Sciatic nerve (tissue), 2 donors: Measurements from ENCODE around the gene KRIT1. TPM values are rescaled to one million over a fixed set of nuclear protein-coding genes. Genes with fewer than 3 reads are reported as not detected.
"Not testable (repeated sequence)": the region's sequence is repeated elsewhere in the genome, so short reads cannot be mapped to it uniquely, and the experiment has no call there.

Source experiments
- ATAC-seq: fragments of 200-7000 bp; cut with Tn5 transposase; one replicate; pipeline ENCODE4 v1.9.1; 2020; ENCODE audit warnings: mild to moderate bottlenecking, moderate library complexity
- DNase-seq: peaks from one replicate; pipeline ENCODE4 v3.0.0-alpha.2; 2020; ENCODE audit warnings: low spot score
- intact Hi-C: fragments of 100-400 bp; cut with DNase I; formaldehyde crosslinking; loops from one replicate; pipeline ENCODE4 v1.14.2; 2022
- total RNA-seq: library from RNA; stranded (reverse); fragmentation: NEBNext Ultra II Directional; extraction: Animal tissue kit (Norgen Biotek cat#: 25700); gene quantifications from one replicate; pipeline ENCODE4 v1.2.1, GENCODE V29; 2021
- donor health status: DM: no; HTN: no; CAD: no.
- donor health status: DM: no; HTN: no; CAD: no.

The KRIT1 gene
- total RNA-seq: 54.3 TPM

DNA sequence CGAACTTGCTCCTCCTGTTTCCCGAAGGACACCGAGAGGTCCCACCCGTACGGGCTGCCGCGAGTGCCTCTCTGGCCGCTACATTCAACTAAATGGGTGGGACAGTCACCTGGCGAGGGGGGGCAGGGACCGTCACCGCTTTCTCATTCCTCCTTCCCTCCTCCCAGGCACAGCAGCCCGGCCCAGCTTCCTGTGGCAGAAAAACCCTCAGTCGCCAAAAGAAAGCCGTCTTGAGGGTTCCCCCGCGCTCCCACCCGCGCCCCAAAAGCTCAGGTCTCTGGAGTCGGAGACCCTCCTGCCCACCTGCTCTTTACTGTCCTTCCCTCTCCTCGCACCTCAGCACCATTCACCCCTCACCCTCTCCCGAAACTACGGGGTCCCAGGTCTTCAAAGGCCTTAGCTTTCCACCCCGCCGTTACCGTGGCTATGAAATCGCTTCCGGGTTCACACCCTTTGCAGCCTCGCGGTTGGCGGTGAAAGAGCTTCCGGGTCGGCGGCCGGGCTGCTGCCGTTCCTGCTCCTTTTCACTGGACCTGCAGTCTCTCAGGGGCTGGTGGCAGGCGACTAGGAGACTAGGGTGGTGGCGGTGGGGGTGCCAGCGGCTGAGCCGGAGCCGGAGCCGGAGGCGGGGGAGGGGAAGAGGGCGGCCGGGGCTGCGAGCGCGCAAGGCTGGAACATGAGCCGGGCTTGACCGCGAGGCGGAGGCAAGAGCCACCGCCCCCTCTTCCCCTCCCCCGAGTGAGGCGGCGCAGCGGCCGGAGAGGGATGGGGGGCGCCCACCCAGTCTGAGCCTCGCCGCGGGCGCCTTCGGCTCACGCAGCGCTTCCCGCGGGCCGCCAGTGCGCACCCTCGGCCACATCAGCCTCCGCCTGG is at the start of gene KRIT1, which contains the start of gene ANKIB1:
Gene KRIT1, minus strand, starts transcription at position 428 of the 873 bp plus-strand sequence. CDS start 3,779 bp downstream, outside the sequence.
Gene ANKIB1, plus strand, starts transcription at position 488 of the 873 bp plus-strand sequence. CDS start 49,005 bp downstream, outside the sequence.
- peak; percentile 92 for DNase-seq
- intact Hi-C loops: no loop called here
- peak; percentile 96 for ATAC-seq

GRCh38 chr7:92295391-92295790 is 49.7 kb upstream of the KRIT1 start:
- DNase-seq (no peak), ATAC-seq (no peak)
- intact Hi-C loops: no loop called here

DNA sequence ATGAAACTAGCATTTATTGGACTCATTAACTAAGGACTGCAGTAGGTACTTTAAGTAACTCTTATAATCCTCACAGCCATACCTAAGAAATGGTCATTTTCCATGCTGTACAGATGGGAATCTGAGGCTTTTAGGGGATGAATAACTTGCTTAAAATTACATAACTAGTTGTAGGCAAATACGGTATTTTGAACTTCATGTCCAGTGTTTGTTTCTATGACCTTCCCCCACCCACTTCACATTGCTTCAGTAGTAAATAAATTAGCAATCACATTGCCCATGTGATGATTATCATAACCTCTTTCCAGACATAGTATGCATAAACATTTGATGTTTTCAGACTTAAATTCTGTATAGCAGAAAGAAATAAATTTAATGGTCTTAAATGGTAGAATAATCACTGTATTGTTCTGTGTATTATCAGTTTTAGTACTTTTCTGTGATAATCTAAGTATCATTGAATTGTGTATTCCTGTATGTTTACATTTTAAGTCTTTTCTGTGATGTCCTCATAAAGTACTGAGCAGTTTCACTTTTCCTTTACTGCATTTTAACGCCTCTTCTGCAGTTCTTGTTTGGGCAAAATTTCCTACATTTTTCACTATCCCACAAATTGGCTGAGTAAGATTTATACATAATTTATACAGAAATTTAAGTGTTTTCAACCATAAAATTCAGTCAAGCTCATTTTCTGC is 48.3 kb upstream of the KRIT1 start:
- ATAC-seq (no peak), DNase-seq (no peak)
- intact Hi-C loops: no loop called here

DNA sequence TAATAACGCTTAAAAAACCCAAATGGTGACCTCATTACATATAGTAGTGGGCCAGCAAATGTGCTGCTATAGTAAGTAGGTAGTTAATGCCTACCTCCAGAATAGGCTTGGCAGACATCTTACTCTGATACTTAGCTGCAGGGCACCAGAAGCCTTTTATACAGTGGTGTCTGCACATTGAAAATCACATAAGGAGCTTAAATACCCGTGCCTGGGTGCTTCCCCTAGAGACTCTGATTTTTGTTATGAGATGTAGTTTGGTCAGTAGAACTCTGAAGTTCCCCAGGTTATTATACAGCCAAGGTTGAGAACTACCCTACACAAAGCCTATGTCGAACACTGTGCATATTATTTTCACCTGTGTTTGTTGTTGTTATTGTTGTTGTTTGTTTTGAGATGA is 47.3 kb upstream of the KRIT1 start:
- no peak for ATAC-seq
- intact Hi-C loops: no loop called here
- no peak for DNase-seq

DNA sequence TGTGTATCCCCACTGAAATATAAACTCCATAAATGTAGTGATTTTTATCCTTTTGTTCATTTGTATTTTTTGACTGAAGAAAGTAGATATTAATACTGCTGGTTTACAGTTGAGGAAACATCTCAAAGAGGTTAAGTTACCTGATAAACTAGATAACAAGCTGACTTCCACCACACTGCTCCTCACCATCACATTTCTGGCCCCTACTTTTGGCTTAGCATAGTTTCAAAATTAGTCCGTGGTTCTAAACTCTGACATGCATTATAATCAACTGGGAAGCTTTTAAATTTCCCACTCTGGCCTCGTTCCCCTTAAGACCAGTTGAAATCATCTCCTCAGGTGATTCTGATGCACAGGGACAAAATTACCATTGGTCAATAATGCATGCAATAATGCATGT is 43.6 kb upstream of the KRIT1 start:
- DNase-seq: no peak
- ATAC-seq: no peak

DNA sequence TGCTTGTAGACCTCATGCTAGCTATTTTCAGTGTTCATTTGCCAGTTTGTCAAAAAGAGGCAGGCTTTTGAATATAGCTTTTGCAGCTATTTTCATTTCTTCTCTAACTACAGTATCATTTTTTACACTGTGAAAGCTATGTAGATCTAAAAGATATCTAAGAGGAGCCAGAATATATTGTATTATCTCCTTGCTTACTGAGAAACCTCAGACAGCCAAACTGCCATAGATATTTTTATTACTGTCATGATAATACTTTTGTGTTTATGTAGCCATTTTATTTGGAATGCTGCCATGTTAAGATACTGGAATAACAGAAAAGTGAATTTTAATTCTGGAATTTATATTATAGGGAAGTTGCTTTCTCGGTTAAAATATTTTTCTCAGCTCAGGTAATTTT is 37.2 kb upstream of the KRIT1 start:
- DNase-seq (no peak), ATAC-seq (no peak)
- intact Hi-C loops: no loop called here

More for the DNA sequence above, 43.6 kb upstream of the KRIT1 start:
- intact Hi-C loops: no loop called here

GRCh38 chr7:92282221-92282814 is 36.6 kb upstream of the KRIT1 start:
- DNase-seq (no peak), ATAC-seq (no peak)
- intact Hi-C loops: no loop called here

- intact Hi-C loops: no loop called here
- ATAC-seq: no peak
- no peak for DNase-seq
Observed at GRCh38 chr7:92281031-92281430, 35.3 kb upstream of the KRIT1 start.

DNA sequence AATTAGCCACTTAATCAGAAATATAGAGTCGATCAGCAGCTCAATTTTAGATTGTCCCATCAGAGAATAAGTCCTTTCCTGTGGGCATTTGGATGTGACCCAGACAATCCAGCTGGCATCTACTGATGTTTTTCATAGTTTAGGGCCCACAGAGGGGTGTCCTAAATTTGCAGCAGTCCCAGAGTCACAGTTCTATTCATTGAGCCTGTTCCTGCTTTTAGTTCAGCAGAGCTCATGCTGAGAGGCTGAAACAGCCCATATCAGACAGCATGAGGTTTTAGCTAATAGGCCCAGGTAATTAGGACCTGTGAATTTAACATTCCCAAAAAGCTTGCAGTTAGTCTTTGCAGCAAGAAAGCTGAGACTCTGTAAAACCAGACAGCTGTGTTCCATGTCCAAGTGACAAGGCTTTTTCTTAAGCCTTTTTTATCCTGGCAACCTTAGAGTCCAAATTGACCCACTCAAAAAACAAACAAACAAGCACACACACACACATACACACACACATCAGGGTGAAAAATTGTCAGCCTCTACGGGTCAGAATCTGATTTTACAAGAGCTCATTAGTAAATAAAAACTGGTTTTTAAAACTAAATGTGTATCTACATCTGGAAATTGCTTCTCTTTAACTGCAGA is 33.8 kb upstream of the KRIT1 start:
- intact Hi-C loops: no loop called here
- ATAC-seq: no peak
- no peak for DNase-seq

GRCh38 chr7:92276460-92276864 is 30.7 kb upstream of the KRIT1 start:
- DNase-seq (no peak), ATAC-seq (no peak)
- intact Hi-C loops: no loop called here

DNA sequence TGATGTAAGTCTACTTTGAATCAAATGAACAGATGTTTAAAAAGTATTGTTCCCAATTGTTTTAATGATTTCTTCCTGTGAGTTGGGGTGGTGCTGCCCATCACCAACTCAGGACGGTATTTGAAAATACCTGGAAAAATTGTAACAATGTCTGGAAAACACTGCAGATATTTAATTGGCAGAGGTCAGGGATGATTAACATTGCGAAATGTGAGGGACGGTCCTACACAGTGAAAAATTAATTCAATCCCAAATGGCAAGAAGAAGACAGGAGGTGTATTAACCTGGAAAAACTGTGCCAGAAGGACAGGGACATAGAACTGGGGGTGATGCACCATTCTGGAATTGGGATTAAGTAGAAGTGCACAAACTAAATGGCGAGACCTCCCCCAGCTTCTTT is 29.6 kb upstream of the KRIT1 start:
- no peak for ATAC-seq
- intact Hi-C loops: no loop called here
- DNase-seq: no peak

GRCh38 chr7:92268921-92269320 is 23.2 kb upstream of the KRIT1 start:
- no peak for DNase-seq
- no peak for ATAC-seq
- intact Hi-C loops: no loop called here

GRCh38 chr7:92266415-92267241 is 20.9 kb upstream of the KRIT1 start:
- no peak for ATAC-seq
- DNase-seq: no peak
- intact Hi-C loops: no loop called here

DNA sequence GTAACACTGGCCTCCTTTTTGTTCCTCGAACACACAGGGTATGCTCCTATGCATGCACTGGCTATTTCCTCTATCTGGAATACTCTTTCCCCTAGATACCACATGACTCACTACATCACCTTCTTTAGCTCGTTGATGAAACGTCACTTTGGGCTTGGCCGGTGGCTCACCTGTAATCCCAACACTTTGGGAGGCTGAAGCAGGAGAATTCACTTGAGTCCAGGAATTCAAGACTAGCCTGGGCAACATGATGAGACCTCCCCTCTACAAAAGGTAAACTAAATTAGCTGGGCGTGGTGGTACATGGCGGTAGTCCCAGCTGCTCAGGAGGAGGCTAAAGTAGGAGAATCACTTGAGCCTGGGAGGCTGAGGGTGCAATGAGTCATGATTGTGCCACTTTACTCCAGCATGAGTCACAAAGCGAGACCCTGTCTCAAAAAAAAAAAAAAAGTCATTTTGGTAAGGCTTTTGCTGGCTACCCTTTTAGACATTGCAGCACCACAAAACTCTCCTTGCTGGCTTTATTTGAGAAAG is 14.6 kb upstream of the KRIT1 start:
- ATAC-seq (no peak), DNase-seq (no peak)
- intact Hi-C loops: no loop called here

- DNase-seq (no peak), ATAC-seq (no peak)
- intact Hi-C loops: no loop called here
Observed at GRCh38 chr7:92259610-92260247, 14.0 kb upstream of the KRIT1 start.

GRCh38 chr7:92259062-92259461 is 13.3 kb upstream of the KRIT1 start:
- DNase-seq: no peak
- ATAC-seq: no peak
- intact Hi-C loops: no loop called here

- intact Hi-C loops: no loop called here
- ATAC-seq (peak; percentile 49), DNase-seq (no peak)
Observed at GRCh38 chr7:92255308-92255707, 9.6 kb upstream of the KRIT1 start.

DNA sequence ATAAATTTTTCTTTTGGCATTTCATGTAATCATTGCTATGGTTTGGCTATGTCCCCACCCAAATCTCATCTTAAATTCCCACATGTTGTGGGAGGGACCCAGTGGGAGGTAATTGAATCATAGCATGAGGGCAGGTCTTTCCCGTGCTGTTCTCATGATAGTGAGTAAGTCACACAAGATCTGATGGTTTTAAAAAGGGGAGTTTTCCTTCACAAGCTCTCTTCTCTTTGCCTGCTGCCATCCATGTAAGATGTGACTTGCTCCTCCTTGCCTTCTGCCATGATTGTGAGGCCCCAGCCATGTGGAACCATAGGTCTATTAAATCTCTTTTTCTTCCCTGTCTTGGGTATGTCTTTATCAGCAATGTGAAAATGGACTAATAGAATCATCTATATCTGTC is 9.1 kb upstream of the KRIT1 start:
- DNase-seq, intact Hi-C loops, ATAC-seq: not testable (repeated sequence)
